Neuronal stem cell (in vitro differentiated cells): ENCODE measurements around the gene PCNA.

Source experiments
- DNase-seq: peaks from one replicate; pipeline ENCODE4 v3.0.0-alpha.2; 2013; ENCODE audit warnings: low spot score
- H2AFZ ChIP-seq: one replicate; pipeline ENCODE4 v1.6.1; 2013; ENCODE audit warnings: mild to moderate bottlenecking, low read length, inconsistent platforms
- H2AK5ac ChIP-seq: 2 replicates; pipeline ENCODE4 v1.6.1; 2013; ENCODE audit warnings: low read depth, mild to moderate bottlenecking, inconsistent platforms, low read length, moderate library complexity, mixed read lengths
- H2BK120ac ChIP-seq: 2 replicates; pipeline ENCODE4 v1.6.1; 2013; ENCODE audit warnings: low read depth, mild to moderate bottlenecking, inconsistent platforms, low read length, moderate library complexity, mixed read lengths
- H2BK12ac ChIP-seq: one replicate; pipeline ENCODE4 v1.6.1; 2013; ENCODE audit warnings: low read length, inconsistent platforms
- H2BK15ac ChIP-seq: 2 replicates; pipeline ENCODE4 v1.6.1; 2013; ENCODE audit warnings: mild to moderate bottlenecking, low read length, inconsistent platforms, mixed read lengths
- H2BK5ac ChIP-seq: one replicate; pipeline ENCODE4 v1.6.1; 2013; ENCODE audit warnings: inconsistent platforms, mild to moderate bottlenecking, low read length, moderate library complexity
- H3K14ac ChIP-seq: one replicate; pipeline ENCODE4 v1.6.1; 2013; ENCODE audit warnings: low read length, inconsistent platforms
- H3K18ac ChIP-seq: 2 replicates; pipeline ENCODE4 v1.6.1; 2013; ENCODE audit warnings: low read length, inconsistent platforms
- H3K23ac ChIP-seq: 2 replicates; pipeline ENCODE4 v1.6.1; 2013; ENCODE audit warnings: low read depth, mild to moderate bottlenecking, mixed read lengths, low read length, inconsistent platforms; ENCODE audit not compliant: poor library complexity
- H3K27ac ChIP-seq: replicated peaks from 3 replicates; pipeline ENCODE4 v1.5.1; 2013; ENCODE audit warnings: low read length, inconsistent platforms
- H3K27me3 ChIP-seq, 3 experiments: 2 replicates each; pipeline ENCODE4 v1.6.1; 2013; ENCODE audit warnings: low read length in 3 of 3, mild to moderate bottlenecking in 2 of 3, inconsistent platforms in 1 of 3, low read depth in 1 of 3, mixed read lengths in 1 of 3, moderate library complexity in 1 of 3; ENCODE audit not compliant: control insufficient read depth in 3 of 3, insufficient read depth in 3 of 3
- H3K36me3 ChIP-seq, 2 donors: replicated peaks in 1 of 2; 2 replicates each; pipeline ENCODE4 v1.6.1; 2013; ENCODE audit warnings: low read length in 2 of 2; ENCODE audit not compliant: control insufficient read depth in 2 of 2, insufficient read depth in 2 of 2
- H3K4ac ChIP-seq: 2 replicates; pipeline ENCODE4 v1.6.1; 2013; ENCODE audit warnings: inconsistent platforms, mild to moderate bottlenecking, low read length, moderate library complexity
- H3K4me1 ChIP-seq, 2 donors: 1 replicate in 1 of 2; 2 replicates in 1 of 2; pipeline ENCODE4 v1.6.1; 2013; ENCODE audit warnings: low read length in 2 of 2, low read depth in 1 of 2; ENCODE audit not compliant: control insufficient read depth in 2 of 2, insufficient read depth in 1 of 2
- H3K4me2 ChIP-seq: one replicate; pipeline ENCODE4 v1.6.1; 2013; ENCODE audit warnings: mild to moderate bottlenecking, low read length, inconsistent platforms; ENCODE audit not compliant: insufficient read depth, poor library complexity, severe bottlenecking
- H3K4me3 ChIP-seq, 2 donors: 2 replicates each; pipeline ENCODE4 v1.5.1; 2013; ENCODE audit warnings: low read length in 2 of 2, mild to moderate bottlenecking in 2 of 2, inconsistent platforms in 1 of 2, moderate library complexity in 1 of 2
- H3K79me1 ChIP-seq: one replicate; pipeline ENCODE4 v1.6.1; 2013; ENCODE audit warnings: low read depth, mild to moderate bottlenecking, inconsistent platforms, low read length, moderate library complexity
- H3K9ac ChIP-seq: one replicate; pipeline ENCODE4 v1.6.1; 2013; ENCODE audit warnings: mild to moderate bottlenecking, low read depth, low read length, inconsistent platforms; ENCODE audit not compliant: poor library complexity
- H3K9me3 ChIP-seq, 2 donors: replicated peaks in 1 of 2; 2 replicates each; pipeline versions ENCODE3 to v1.6.1; 2013; ENCODE audit warnings: low read length in 2 of 2, mild to moderate bottlenecking in 2 of 2, inconsistent platforms in 1 of 2, low read depth in 1 of 2, mixed read lengths in 1 of 2, moderate library complexity in 1 of 2; ENCODE audit not compliant: control insufficient read depth in 2 of 2, insufficient read depth in 1 of 2
- H4K8ac ChIP-seq: one replicate; pipeline ENCODE4 v1.6.1; 2013; ENCODE audit warnings: low read depth, mild to moderate bottlenecking, inconsistent platforms, low read length, moderate library complexity
- H4K91ac ChIP-seq: one replicate; pipeline ENCODE4 v1.6.1; 2013; ENCODE audit warnings: low read length, low read depth, mild to moderate bottlenecking, inconsistent platforms; ENCODE audit not compliant: poor library complexity
- WGBS, 2 donors: extraction: QIAGEN DNeasy Blood & Tissue Kit; methylation state at CpG; one replicate each; pipeline ENCODE4 v1.1.7; 2013; ENCODE audit warnings: missing lambda C conversion rate in 2 of 2, mixed read lengths in 1 of 2; ENCODE audit not compliant: insufficient read length in 2 of 2, insufficient replicate concordance in 1 of 2; ENCODE audit errors: extremely low coverage in 2 of 2; 5-methylcytosine and 5-hydroxymethylcytosine counted together

Gene PCNA

GRCh38 chr20:5140195-5140594, 20.4 kb upstream of the PCNA start:
- H3K4me1 ChIP-seq, result peaks cover 0 to 7% of the 10 kb centered on the region in 2 donors
- H3K4ac ChIP-seq, result no peak overlapping the region
- H4K8ac ChIP-seq, result no peak overlapping the region
- no peaks in the 10 kb centered on the region for H3K9me3 ChIP-seq
- H3K27me3 ChIP-seq, result no peaks in the 10 kb centered on the region
- DNase-seq, result no peak
- peaks cover 6% of the 10 kb centered on the region for H3K79me1 ChIP-seq
- H3K36me3 ChIP-seq, result peaks cover 0 to 29% of the 10 kb centered on the region in 2 donors
- no peak overlapping the region for H3K9ac ChIP-seq
- H2AFZ ChIP-seq, result no peak overlapping the region
- H3K18ac ChIP-seq, result no peak overlapping the region
- H2BK15ac ChIP-seq, result no peak overlapping the region
- H2BK12ac ChIP-seq, result no peak overlapping the region
- no peak overlapping the region for H2AK5ac ChIP-seq
- H3K4me3 ChIP-seq, result no peak overlapping the region
- no peak overlapping the region for H4K91ac ChIP-seq
- no peak overlapping the region for H3K14ac ChIP-seq
- H2BK5ac ChIP-seq, result no peak overlapping the region
- H3K4me2 ChIP-seq, result no peak overlapping the region
- no peak overlapping the region for H2BK120ac ChIP-seq
- H3K23ac ChIP-seq, result no peak overlapping the region
- no peak overlapping the region for H3K27ac ChIP-seq

- Histone ChIP-seq H3K36me3 (peaks cover 0 to 40% of the 10 kb centered on the region in 2 donors), H4K8ac (no peak overlapping the region), H2AK5ac (no peak overlapping the region), H3K4ac (no peak overlapping the region), H3K23ac (no peak overlapping the region), H3K79me1 (peaks cover 6% of the 10 kb centered on the region), H3K27me3 (no peaks in the 10 kb centered on the region), H2BK5ac (no peak overlapping the region), H3K4me1 (peaks cover 0 to 7% of the 10 kb centered on the region in 2 donors), H3K9me3 (no peaks in the 10 kb centered on the region), H2BK12ac (no peak overlapping the region), H3K4me3 (no peak overlapping the region), H3K4me2 (no peak overlapping the region), H2BK15ac (no peak overlapping the region), H4K91ac (no peak overlapping the region), H3K14ac (no peak overlapping the region), H3K9ac (no peak overlapping the region), H2BK120ac (no peak overlapping the region), H2AFZ (no peak overlapping the region), H3K27ac (no peak overlapping the region), H3K18ac (no peak overlapping the region)
- no peak for DNase-seq
- WGBS, 2 donors, result no CpG with 5 or more reads among the region's 4 CpGs
Measured at GRCh38 chr20:5136096-5136495, 16.3 kb upstream of the PCNA start.

- Histone ChIP-seq H3K9ac (no peak overlapping the region), H3K4me3 (no peak overlapping the region), H2AK5ac (no peak overlapping the region), H3K27me3 (no peaks in the 10 kb centered on the region), H3K4ac (no peak overlapping the region), H3K27ac (no peak overlapping the region), H2AFZ (no peak overlapping the region), H4K8ac (no peak overlapping the region), H3K14ac (no peak overlapping the region), H2BK15ac (no peak overlapping the region), H4K91ac (no peak overlapping the region), H3K9me3 (no peaks in the 10 kb centered on the region), H3K79me1 (peaks cover 6% of the 10 kb centered on the region), H3K4me1 (peaks cover 0 to 7% of the 10 kb centered on the region in 2 donors), H3K18ac (no peak overlapping the region), H2BK12ac (no peak overlapping the region), H2BK5ac (no peak overlapping the region), H2BK120ac (no peak overlapping the region), H3K4me2 (no peak overlapping the region), H3K36me3 (peaks cover 0 to 40% of the 10 kb centered on the region in 2 donors), H3K23ac (no peak overlapping the region)
- no peak for DNase-seq
- WGBS, 2 donors, result no CpG with 5 or more reads among the region's 4 CpGs
Measured at GRCh38 chr20:5135363-5136012, 15.7 kb upstream of the PCNA start.

DNA sequence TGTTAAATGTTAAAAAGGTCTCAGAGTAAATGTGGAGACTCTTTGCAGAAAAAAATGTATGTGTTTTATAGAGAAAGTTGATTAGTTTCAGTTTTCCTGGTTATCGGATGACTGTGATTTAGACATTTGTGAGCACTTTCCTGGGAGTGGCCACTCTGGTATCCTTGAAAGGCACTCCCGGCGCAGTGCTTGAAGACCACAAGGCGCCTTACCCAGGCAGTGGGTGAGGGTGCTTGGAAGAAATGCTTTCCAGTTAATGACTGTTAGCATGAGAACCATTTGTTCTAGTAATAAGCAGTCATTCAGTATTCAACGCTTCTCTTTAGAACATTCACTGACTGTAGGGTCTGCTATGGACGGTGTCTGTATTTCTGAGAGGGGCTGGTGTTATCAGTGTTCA, 14.2 kb upstream of the PCNA start:
- Histone ChIP-seq H2BK5ac (no peak overlapping the region), H2BK15ac (no peak overlapping the region), H3K9ac (no peak overlapping the region), H3K18ac (no peak overlapping the region), H3K4me2 (no peak overlapping the region), H3K4me3 (no peak overlapping the region), H3K23ac (no peak overlapping the region), H2BK120ac (no peak overlapping the region), H3K4me1 (peaks cover 0 to 7% of the 10 kb centered on the region in 2 donors), H2BK12ac (no peak overlapping the region), H3K9me3 (no peaks in the 10 kb centered on the region), H4K91ac (no peak overlapping the region), H3K79me1 (peaks cover 5% of the 10 kb centered on the region), H3K14ac (no peak overlapping the region), H2AFZ (no peak overlapping the region), H2AK5ac (no peak overlapping the region), H3K27ac (no peak overlapping the region), H3K27me3 (no peaks in the 10 kb centered on the region), H3K36me3 (peaks cover 0 to 48% of the 10 kb centered on the region in 2 donors), H4K8ac (no peak overlapping the region), H3K4ac (no peak overlapping the region)
- WGBS, 2 donors, result no CpG with 5 or more reads among the region's 6 CpGs
- DNase-seq, result no peak
